Suprapubic skin (tissue), 4 donors: ENCODE results near the gene SHC4. TPM values are rescaled to one million over a fixed set of nuclear protein-coding genes. Genes with fewer than 3 reads are reported as not detected.

Source experiments
- DNase-seq, 2 donors: peaks; one replicate each; pipeline ENCODE4 v3.0.0-alpha.2; 2019; ENCODE audit warnings: low spot score in 2 of 2
- H3K27ac ChIP-seq: fragments of 200-600 bp; sonication (generic); one replicate; pipeline ENCODE4 v1.5.1; 2019
- H3K27me3 ChIP-seq: fragments of 200-600 bp; sonication (generic); one replicate; pipeline ENCODE4 v1.5.1; 2019
- H3K36me3 ChIP-seq: fragments of 200-600 bp; sonication (generic); one replicate; pipeline ENCODE4 v1.5.1; 2019
- H3K4me1 ChIP-seq: fragments of 200-600 bp; sonication (generic); one replicate; pipeline ENCODE4 v1.5.1; 2019
- H3K4me3 ChIP-seq: fragments of 200-600 bp; sonication (generic); one replicate; pipeline ENCODE4 v1.5.1; 2019; ENCODE audit warnings: mild to moderate bottlenecking
- H3K9me3 ChIP-seq: fragments of 200-600 bp; sonication (generic); one replicate; pipeline ENCODE4 v1.5.1; 2019
- CTCF ChIP-seq, 2 donors: fragments of 200-600 bp in 1 of 2; fragments of 450-650 bp in 1 of 2; sonication (generic) in 1 of 2; IDR thresholded peaks; one replicate each; pipeline ENCODE4 v1.5.1; 2016 to 2019; ENCODE audit warnings: antibody characterized with exemption in 2 of 2, mild to moderate bottlenecking in 1 of 2, moderate library complexity in 1 of 2
- EP300 ChIP-seq: sonication (generic); formaldehyde crosslinking; IDR thresholded peaks from one replicate; pipeline ENCODE4 v1.6.1; 2017; ENCODE audit warnings: antibody characterized with exemption
- POLR2A ChIP-seq, 2 donors: fragments of 450-650 bp; IDR thresholded peaks; one replicate each; pipeline ENCODE4 v1.6.1; 2017; ENCODE audit warnings: antibody characterized with exemption in 2 of 2, mild to moderate bottlenecking in 2 of 2, moderate library complexity in 2 of 2
- POLR2AphosphoS5 ChIP-seq, 3 donors: sonication (generic); formaldehyde crosslinking; IDR thresholded peaks; one replicate each; pipeline ENCODE4 v1.6.1; 2017; ENCODE audit warnings: antibody characterized with exemption in 3 of 3
- WGBS: methylation state at CpG from one replicate; pipeline ENCODE4 v1.1.5; 2018; 5-methylcytosine and 5-hydroxymethylcytosine counted together
- total RNA-seq, 4 donors: library from RNA; depleted of rRNA; stranded (reverse); fragments of >200 nt; gene quantifications; one replicate each; pipeline ENCODE4 v1.1.0, GENCODE V29; 2016

The SHC4 gene
- total RNA-seq, 4 donors from 2014 or later: 1.4 to 2.5 (median 1.6) TPM

- TF ChIP-seq POLR2A (IDR thresholded peaks at IDR 0.05) (no peak), CTCF (IDR thresholded peaks at IDR 0.05) (no peak), EP300 (no peak), POLR2AphosphoS5 (IDR thresholded peaks at IDR 0.05) (no peak)
- H3K4me1 ChIP-seq: peaks cover 12% of the 10 kb centered on the region
- H3K36me3 ChIP-seq: no peaks in the 10 kb centered on the region
- 91% methylated on average over 2 of the region's 2 CpGs for WGBS
- DNase-seq: no peak
- H3K27me3 ChIP-seq: no peaks in the 10 kb centered on the region
- H3K27ac ChIP-seq: no peak overlapping the region
- H3K9me3 ChIP-seq: no peaks in the 10 kb centered on the region
- H3K4me3 ChIP-seq: no peak overlapping the region
Measured at GRCh38 chr15:48883699-48884098, 80.0 kb downstream of the SHC4 start.

GRCh38 chr15:48880070-48880634 lies 83.6 kb downstream of the SHC4 start:
- DNase-seq: no peak
- no peak for TF ChIP-seq EP300
- no peak for TF ChIP-seq CTCF (IDR thresholded peaks at IDR 0.05)
- TF ChIP-seq POLR2A (IDR thresholded peaks at IDR 0.05): no peak
- TF ChIP-seq POLR2AphosphoS5 (IDR thresholded peaks at IDR 0.05): no peak
- Histone ChIP-seq H3K4me1 (peaks cover 15% of the 10 kb centered on the region), H3K36me3 (no peaks in the 10 kb centered on the region), H3K9me3 (no peaks in the 10 kb centered on the region), H3K27ac (no peak overlapping the region), H3K27me3 (no peaks in the 10 kb centered on the region), H3K4me3 (no peak overlapping the region)
- WGBS: 56% methylated on average over 3 of the region's 3 CpGs

- H3K9me3 ChIP-seq: no peaks in the 10 kb centered on the region
- H3K36me3 ChIP-seq: no peaks in the 10 kb centered on the region
- H3K27ac ChIP-seq: peak within 1 kb of the TSS; percentile 78
- under 1% methylated on average over 21 of the region's 58 CpGs for WGBS
- H3K27me3 ChIP-seq: no peaks in the 10 kb centered on the region
- H3K4me3 ChIP-seq: peak within 1 kb of the TSS; percentile 70
- peak; percentile 92 to 94 for DNase-seq
- peaks cover 15% of the 10 kb centered on the region for H3K4me1 ChIP-seq
- peak; percentile 43 to 77 (median 60) for TF ChIP-seq POLR2AphosphoS5 (IDR thresholded peaks at IDR 0.05)
- peak in 1 of 2 donors; percentile 80 for TF ChIP-seq POLR2A (IDR thresholded peaks at IDR 0.05)
- no peak for TF ChIP-seq CTCF (IDR thresholded peaks at IDR 0.05)
- TF ChIP-seq EP300: no peak
Measured at GRCh38 chr15:48877630-48878595, 85.8 kb downstream of the SHC4 start, which contains the start of gene EID1. Gene EID1 (plus strand): TSS chr15:48878134. CDS start chr15:48878177, 43 bp downstream.

- no peak for TF ChIP-seq POLR2A (IDR thresholded peaks at IDR 0.05)
- TF ChIP-seq POLR2AphosphoS5 (IDR thresholded peaks at IDR 0.05): no peak
- no peak for TF ChIP-seq EP300
- Histone ChIP-seq H3K27me3 (no peaks in the 10 kb centered on the region), H3K4me1 (peaks cover 15% of the 10 kb centered on the region), H3K27ac (no peak overlapping the region), H3K9me3 (no peaks in the 10 kb centered on the region), H3K4me3 (no peak overlapping the region), H3K36me3 (no peaks in the 10 kb centered on the region)
- 94% methylated on average over 3 of the region's 3 CpGs for WGBS
- DNase-seq: no peak
Measured at GRCh38 chr15:48876057-48876456, 87.7 kb downstream of the SHC4 start.

DNA sequence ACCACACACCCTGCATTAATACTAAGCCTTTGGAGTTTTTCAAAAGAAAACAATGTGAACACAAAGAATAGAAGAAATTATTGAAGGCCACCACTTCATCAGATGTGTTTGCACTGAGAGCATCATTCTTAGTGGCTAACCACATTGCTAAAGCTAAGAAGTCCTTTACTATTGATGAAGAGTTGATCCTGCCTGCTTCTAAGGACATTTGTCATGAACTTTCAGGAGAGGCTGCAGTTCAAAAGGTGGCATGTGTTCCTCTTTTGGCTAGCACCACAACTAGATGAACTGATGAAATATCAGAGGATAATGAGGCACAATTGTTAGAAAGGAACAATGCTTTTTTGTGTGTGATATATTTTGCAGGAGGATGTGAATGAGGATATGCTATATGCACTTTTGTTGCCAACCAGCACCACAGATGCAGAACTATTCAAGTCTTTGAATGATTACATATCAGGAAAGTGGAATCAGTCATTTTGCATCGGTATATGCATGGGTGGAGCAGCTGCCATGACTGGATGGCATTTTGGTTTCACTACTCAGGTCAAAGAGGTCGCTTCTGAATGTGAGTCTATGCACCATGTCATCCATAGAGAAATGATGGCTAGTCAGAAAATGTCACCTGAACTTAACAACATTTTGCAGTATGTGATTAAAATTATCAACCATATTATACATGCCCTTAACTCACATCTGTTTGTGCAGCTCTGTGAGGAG lies 88.3 kb downstream of the SHC4 start:
- 51% methylated on average over 2 of the region's 2 CpGs for WGBS
- H3K36me3 ChIP-seq: no peaks in the 10 kb centered on the region
- TF ChIP-seq POLR2AphosphoS5 (IDR thresholded peaks at IDR 0.05) (no peak), POLR2A (IDR thresholded peaks at IDR 0.05) (no peak), EP300 (no peak), CTCF (IDR thresholded peaks at IDR 0.05) (no peak)
- H3K4me1 ChIP-seq: peaks cover 15% of the 10 kb centered on the region
- no peak overlapping the region for H3K27ac ChIP-seq
- H3K9me3 ChIP-seq: no peaks in the 10 kb centered on the region
- H3K27me3 ChIP-seq: no peaks in the 10 kb centered on the region
- no peak overlapping the region for H3K4me3 ChIP-seq
- DNase-seq: no peak
